BE2C (cell line): Measurements from ENCODE around the gene PITRM1. TPM values are rescaled to one million over a fixed set of nuclear protein-coding genes. Genes with fewer than 3 reads are reported as not detected.
"Not testable (repeated sequence)": the region's sequence is repeated elsewhere in the genome, so short reads cannot be mapped to it uniquely, and the experiment has no call there.

Experiments used
- DNase-seq: peaks from one replicate; pipeline ENCODE4 v3.0.0-alpha.2; 2020
- H3K27me3 ChIP-seq: fragments of 250-450 bp; sonication (Bioruptor Pico); 2 replicates; pipeline ENCODE4 v1.5.1; 2020; ENCODE audit warnings: mild to moderate bottlenecking
- H3K36me3 ChIP-seq: fragments of 250-450 bp; sonication (Bioruptor Pico); 2 replicates; pipeline ENCODE4 v1.5.1; 2020; ENCODE audit warnings: mild to moderate bottlenecking
- H3K4me1 ChIP-seq: fragments of 250-450 bp; sonication (Bioruptor Pico); 2 replicates; pipeline ENCODE4 v1.5.1; 2020
- H3K4me3 ChIP-seq: 2 replicates; pipeline ENCODE4 v1.5.1; 2011; ENCODE audit warnings: low read depth, low read length
- H3K9me3 ChIP-seq: fragments of 250-450 bp; sonication (Bioruptor Pico); 2 replicates; pipeline ENCODE4 v1.5.1; 2020
- polyA plus RNA-seq: library from polyadenylated mRNA; unstranded; fragments of >200 nt; gene quantifications from one replicate; pipeline ENCODE4 v1.2.1, GENCODE V29; 2012; ENCODE audit warnings: low read depth, missing spikeins; ENCODE audit not compliant: insufficient read length, insufficient read depth
- TF ChIP-seq, protein P1 (sequence below): IDR thresholded peaks from 2 replicates; pipeline ENCODE4 v1.5.1; 2012; ENCODE audit warnings: mild to moderate bottlenecking, low read depth, low read length

PITRM1 gene, protein sequence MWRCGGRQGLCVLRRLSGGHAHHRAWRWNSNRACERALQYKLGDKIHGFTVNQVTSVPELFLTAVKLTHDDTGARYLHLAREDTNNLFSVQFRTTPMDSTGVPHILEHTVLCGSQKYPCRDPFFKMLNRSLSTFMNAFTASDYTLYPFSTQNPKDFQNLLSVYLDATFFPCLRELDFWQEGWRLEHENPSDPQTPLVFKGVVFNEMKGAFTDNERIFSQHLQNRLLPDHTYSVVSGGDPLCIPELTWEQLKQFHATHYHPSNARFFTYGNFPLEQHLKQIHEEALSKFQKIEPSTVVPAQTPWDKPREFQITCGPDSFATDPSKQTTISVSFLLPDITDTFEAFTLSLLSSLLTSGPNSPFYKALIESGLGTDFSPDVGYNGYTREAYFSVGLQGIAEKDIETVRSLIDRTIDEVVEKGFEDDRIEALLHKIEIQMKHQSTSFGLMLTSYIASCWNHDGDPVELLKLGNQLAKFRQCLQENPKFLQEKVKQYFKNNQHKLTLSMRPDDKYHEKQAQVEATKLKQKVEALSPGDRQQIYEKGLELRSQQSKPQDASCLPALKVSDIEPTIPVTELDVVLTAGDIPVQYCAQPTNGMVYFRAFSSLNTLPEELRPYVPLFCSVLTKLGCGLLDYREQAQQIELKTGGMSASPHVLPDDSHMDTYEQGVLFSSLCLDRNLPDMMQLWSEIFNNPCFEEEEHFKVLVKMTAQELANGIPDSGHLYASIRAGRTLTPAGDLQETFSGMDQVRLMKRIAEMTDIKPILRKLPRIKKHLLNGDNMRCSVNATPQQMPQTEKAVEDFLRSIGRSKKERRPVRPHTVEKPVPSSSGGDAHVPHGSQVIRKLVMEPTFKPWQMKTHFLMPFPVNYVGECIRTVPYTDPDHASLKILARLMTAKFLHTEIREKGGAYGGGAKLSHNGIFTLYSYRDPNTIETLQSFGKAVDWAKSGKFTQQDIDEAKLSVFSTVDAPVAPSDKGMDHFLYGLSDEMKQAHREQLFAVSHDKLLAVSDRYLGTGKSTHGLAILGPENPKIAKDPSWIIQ
- polyA plus RNA-seq, result 40.5 TPM

DNA sequence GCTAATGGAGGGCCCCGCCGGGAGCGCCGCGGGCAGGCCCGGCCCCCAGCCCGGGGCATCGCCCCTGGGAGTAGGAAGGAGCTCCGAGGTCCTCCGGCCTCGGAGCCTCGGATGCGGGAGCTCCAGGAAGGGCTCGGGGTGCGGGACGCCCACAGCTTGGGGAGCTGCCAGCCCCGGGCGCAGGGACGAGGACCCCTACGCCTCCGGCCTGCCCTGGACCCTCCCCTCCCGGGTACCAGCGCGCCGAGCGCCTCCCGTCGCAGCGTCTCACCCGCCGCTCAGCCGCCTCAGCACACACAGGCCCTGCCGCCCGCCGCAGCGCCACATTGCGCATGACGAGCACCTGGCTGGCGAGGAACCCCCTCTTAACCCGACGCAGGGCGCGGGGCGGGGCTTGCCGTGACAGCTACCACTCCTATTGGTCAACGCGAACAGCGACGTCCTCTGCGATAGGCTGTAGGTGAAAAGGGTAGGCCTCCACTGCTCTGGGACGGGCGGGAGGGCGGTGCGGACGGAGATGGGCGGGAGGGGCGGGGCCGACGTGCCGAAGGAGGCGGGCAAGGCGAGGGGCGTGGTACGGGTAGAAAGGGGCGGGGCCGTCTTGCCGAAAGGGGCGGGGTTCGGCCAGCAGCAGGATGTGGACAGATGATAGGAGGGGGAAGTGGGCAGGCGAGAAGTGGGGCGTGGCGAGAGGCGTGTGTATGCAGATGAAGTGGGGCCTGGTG is at the start of gene PITRM1:
TSS of gene PITRM1 (minus strand) at position 337 of the 725 bp plus-strand sequence. CDS start at position 327, 10 bp downstream.
- H3K9me3 ChIP-seq, result no peaks in the 10 kb centered on the region
- TF ChIP-seq, protein P1, sequence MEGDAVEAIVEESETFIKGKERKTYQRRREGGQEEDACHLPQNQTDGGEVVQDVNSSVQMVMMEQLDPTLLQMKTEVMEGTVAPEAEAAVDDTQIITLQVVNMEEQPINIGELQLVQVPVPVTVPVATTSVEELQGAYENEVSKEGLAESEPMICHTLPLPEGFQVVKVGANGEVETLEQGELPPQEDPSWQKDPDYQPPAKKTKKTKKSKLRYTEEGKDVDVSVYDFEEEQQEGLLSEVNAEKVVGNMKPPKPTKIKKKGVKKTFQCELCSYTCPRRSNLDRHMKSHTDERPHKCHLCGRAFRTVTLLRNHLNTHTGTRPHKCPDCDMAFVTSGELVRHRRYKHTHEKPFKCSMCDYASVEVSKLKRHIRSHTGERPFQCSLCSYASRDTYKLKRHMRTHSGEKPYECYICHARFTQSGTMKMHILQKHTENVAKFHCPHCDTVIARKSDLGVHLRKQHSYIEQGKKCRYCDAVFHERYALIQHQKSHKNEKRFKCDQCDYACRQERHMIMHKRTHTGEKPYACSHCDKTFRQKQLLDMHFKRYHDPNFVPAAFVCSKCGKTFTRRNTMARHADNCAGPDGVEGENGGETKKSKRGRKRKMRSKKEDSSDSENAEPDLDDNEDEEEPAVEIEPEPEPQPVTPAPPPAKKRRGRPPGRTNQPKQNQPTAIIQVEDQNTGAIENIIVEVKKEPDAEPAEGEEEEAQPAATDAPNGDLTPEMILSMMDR, result no peak
- peaks cover 14% of the 10 kb centered on the region; the same call in 1 of the 2 replicates for H3K27me3 ChIP-seq
- H3K4me3 ChIP-seq, result peak within 1 kb of the TSS; percentile 85
- H3K4me1 ChIP-seq, result no peaks in the 10 kb centered on the region
- no peaks in the 10 kb centered on the region for H3K36me3 ChIP-seq
- peak; percentile 98 for DNase-seq

- Histone ChIP-seq H3K4me1 (no peaks in the 10 kb centered on the region), H3K27me3 (no peaks in the 10 kb centered on the region), H3K36me3 (no peaks in the 10 kb centered on the region), H3K4me3 (no peak overlapping the region), H3K9me3 (no peaks in the 10 kb centered on the region)
- DNase-seq, result no peak
- TF ChIP-seq, protein P1, result peak; percentile 34
Observed at GRCh38 chr10:3222068-3222467, 49.5 kb upstream of the PITRM1 start.

DNA sequence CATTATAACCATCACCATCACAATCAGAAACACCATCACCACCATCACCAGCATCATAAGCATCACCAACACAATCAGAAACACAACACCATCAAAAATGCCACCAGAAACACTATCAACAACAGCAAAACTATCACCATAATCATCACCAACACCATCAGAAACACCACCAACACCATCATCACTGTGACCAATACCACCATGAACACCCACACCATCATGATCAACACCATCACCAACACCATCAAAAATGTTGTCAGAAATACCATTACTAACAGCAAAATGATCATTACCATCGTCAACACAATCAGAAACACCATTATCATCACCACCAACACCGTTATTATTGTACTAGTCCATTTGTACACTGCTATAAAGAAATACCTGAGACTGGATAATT is 49.0 kb upstream of the PITRM1 start:
- DNase-seq, H3K4me1 ChIP-seq, H3K9me3 ChIP-seq, H3K27me3 ChIP-seq, H3K4me3 ChIP-seq, H3K36me3 ChIP-seq: not testable (repeated sequence)

DNA sequence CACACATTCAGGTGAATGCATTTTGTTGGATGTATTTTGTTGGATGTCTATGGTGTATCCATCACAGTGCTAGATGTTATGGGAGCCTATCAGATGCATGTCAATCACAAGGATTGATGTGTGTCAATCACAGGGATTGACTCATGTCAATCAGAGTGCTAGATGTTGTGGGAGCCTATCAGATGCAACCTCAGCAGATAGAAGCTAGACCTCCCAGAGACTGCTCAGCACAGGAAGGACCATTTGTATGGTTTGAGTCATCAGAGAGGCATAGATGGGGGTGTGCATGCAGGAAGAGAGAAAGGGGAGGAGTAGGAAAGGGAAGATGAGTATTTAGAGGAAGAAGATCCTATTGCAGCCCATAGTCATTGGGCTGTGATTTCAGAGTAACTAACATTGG is 48.3 kb upstream of the PITRM1 start:
- Histone ChIP-seq H3K4me1 (no peaks in the 10 kb centered on the region), H3K36me3 (no peaks in the 10 kb centered on the region), H3K4me3 (no peak overlapping the region), H3K27me3 (no peaks in the 10 kb centered on the region), H3K9me3 (no peaks in the 10 kb centered on the region)
- DNase-seq, result no peak
- TF ChIP-seq, protein P1, result no peak

GRCh38 chr10:3219021-3219628 is 46.5 kb upstream of the PITRM1 start:
- DNase-seq, H3K4me1 ChIP-seq, H3K4me3 ChIP-seq, H3K9me3 ChIP-seq, H3K27me3 ChIP-seq, H3K36me3 ChIP-seq: not testable (repeated sequence)

DNA sequence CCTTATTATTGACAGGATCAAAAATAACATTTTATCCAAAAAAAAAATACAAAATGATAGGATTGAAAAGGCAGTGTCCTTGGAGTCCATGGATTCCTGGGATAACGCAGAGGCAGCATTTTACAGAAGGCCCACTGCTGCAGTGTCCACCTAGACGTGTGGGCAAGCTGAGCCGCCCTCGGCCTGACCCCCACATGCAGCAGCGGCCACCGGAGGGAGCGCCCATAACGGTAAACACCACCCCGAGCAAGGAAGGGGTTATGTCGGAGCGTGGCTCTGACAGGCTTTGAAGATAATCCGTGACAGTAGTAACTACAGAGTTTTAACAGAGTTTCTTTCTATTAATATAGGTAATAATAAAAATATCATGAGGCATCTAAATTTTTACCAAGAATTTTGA is 45.3 kb upstream of the PITRM1 start:
- TF ChIP-seq, protein P1, result no peak
- Histone ChIP-seq H3K9me3 (no peaks in the 10 kb centered on the region), H3K36me3 (no peaks in the 10 kb centered on the region), H3K4me3 (no peak overlapping the region), H3K4me1 (no peaks in the 10 kb centered on the region), H3K27me3 (no peaks in the 10 kb centered on the region)
- DNase-seq, result no peak
